SK-N-MC (cell line): ENCODE measurements around the gene C10orf143.

Experiments
- EZH2 ChIP-seq: fragments of 200-600 bp; sonication (generic); IDR thresholded peaks from one replicate; pipeline ENCODE4 v1.6.1; 2017; ENCODE audit warnings: antibody characterized with exemption
- FOXP2 ChIP-seq: optimal IDR thresholded peaks from 2 replicates; pipeline ENCODE3; 2011; ENCODE audit warnings: mild to moderate bottlenecking, moderate library complexity; ENCODE audit not compliant: insufficient read depth; ENCODE audit errors: extremely low read length, control extremely low read depth
- POLR2AphosphoS5 ChIP-seq: IDR thresholded peaks from 2 replicates; pipeline ENCODE4 v1.6.1; 2012; ENCODE audit warnings: mild to moderate bottlenecking, low read depth, low read length, borderline replicate concordance

DNA sequence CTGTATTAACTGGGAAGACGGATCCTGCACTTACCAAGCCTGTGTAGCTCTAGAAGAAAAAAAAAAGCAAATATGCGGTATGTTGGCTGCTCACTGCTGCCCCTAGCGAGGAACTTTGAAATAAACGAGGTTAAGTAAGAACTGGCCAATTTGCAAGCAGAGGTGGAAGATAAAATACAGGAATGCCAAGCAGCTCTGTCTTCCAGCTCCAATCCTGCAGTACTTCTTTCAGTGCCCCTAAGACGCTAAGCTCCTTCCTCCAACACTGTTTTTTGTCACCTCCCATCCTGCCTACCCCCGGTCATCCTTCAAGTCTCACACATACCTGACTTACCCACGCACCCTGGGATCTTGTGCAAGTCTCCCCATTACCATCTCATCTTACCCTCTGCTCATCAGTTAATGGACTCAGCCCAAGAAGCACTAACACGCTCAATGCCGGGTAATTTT is 809 bp downstream of the C10orf143 start:
- TF ChIP-seq EZH2: no peak
- TF ChIP-seq FOXP2: no peak
- no peak for TF ChIP-seq POLR2AphosphoS5
